GM12801 (cell line): ENCODE measurements around the gene INTS1.

Experiments
- CTCF ChIP-seq: IDR thresholded peaks from one replicate; pipeline ENCODE4 v1.5.1; 2011; ENCODE audit warnings: control low read depth; ENCODE audit not compliant: insufficient read length; ENCODE audit errors: extremely low read depth

The INTS1 gene

GRCh38 chr7:1421946-1422345 lies 82.2 kb downstream of the INTS1 start:
- TF ChIP-seq CTCF, result no peak

GRCh38 chr7:1421020-1421790 lies 83.0 kb downstream of the INTS1 start:
- TF ChIP-seq CTCF, result no peak
